Transverse colon (tissue), 4 donors: ENCODE data around the gene PDE6D. TPM values are rescaled to one million over a fixed set of nuclear protein-coding genes. Genes with fewer than 3 reads are reported as not detected.

Source experiments
- DNase-seq: peaks from one replicate; pipeline ENCODE4 v3.0.0-alpha.2; 2019
- H3K27ac ChIP-seq, 4 donors: fragments of 200-600 bp; sonication (generic); 2 replicates each; pipeline ENCODE4 v1.5.1; 2016 to 2018; ENCODE audit warnings: inconsistent platforms in 4 of 4
- H3K27me3 ChIP-seq: fragments of 200-600 bp; sonication (generic); 2 replicates; pipeline ENCODE4 v1.5.1; 2017; ENCODE audit warnings: inconsistent platforms
- H3K36me3 ChIP-seq, 4 donors: fragments of 200-600 bp; sonication (generic); 2 replicates each; pipeline ENCODE4 v1.5.1; 2017 to 2019; ENCODE audit warnings: inconsistent platforms in 4 of 4
- H3K4me1 ChIP-seq, 4 donors: fragments of 200-600 bp; sonication (generic); 2 replicates each; pipeline ENCODE4 v1.5.1; 2017 to 2020; ENCODE audit warnings: inconsistent platforms in 4 of 4
- H3K4me3 ChIP-seq, 4 donors: fragments of 200-600 bp; sonication (generic); 1 replicate in 1 of 4; 2 replicates in 3 of 4; pipeline versions ENCODE4 v1.5.1 to v1.6.1; 2017 to 2019; ENCODE audit warnings: inconsistent platforms in 4 of 4
- H3K9me3 ChIP-seq, 2 donors: fragments of 200-600 bp; sonication (generic); 2 replicates each; pipeline ENCODE4 v1.5.1; 2017 to 2019; ENCODE audit warnings: inconsistent platforms in 2 of 2
- EP300 ChIP-seq: sonication (generic); formaldehyde crosslinking; IDR thresholded peaks from one replicate; pipeline ENCODE4 v1.6.1; 2017; ENCODE audit warnings: antibody characterized with exemption, low read depth
- POLR2A ChIP-seq: fragments of 450-650 bp; IDR thresholded peaks from one replicate; pipeline ENCODE4 v1.6.1; 2016; ENCODE audit warnings: antibody characterized with exemption, mild to moderate bottlenecking, moderate library complexity
- POLR2AphosphoS5 ChIP-seq, 3 donors: sonication (generic); formaldehyde crosslinking; IDR thresholded peaks; one replicate each; pipeline ENCODE4 v1.6.1; 2016; ENCODE audit warnings: antibody characterized with exemption in 3 of 3
- WGBS, 2 donors: methylation state at CpG; one replicate each; pipeline ENCODE4 v1.1.5; 2018; ENCODE audit warnings: low coverage in 1 of 2; 5-methylcytosine and 5-hydroxymethylcytosine counted together
- in situ Hi-C, 4 donors: fragments of 200-750 bp; cut with MboI; loops; one replicate each; pipeline versions ENCODE4 v1.15.0 to v1.15.1; 2017; ENCODE audit warnings: low sequenced_read_pairs in 3 of 4, low pct_ligation_motif_present in 1 of 4, low pct_unique_long_range_greater_than_20kb in 1 of 4
- intact Hi-C: fragments of 100-400 bp; cut with DNase I; formaldehyde crosslinking; loops from one replicate; pipeline ENCODE4 v1.15.1; 2023; ENCODE audit warnings: low total_unique reads
- total RNA-seq, 4 donors: library from RNA; depleted of rRNA; stranded (reverse); fragments of >200 nt; gene quantifications; one replicate each; pipeline ENCODE4 v1.1.0, GENCODE V29; 2016
- TF ChIP-seq, protein P1 (sequence below), 5 experiments: fragments of 200-600 bp in 3 of 5; fragments of 450-650 bp in 2 of 5; sonication (generic) in 3 of 5; IDR thresholded peaks; 1 replicate in 2 of 5; 2 replicates in 3 of 5; pipeline ENCODE4 v1.5.1; 2016 to 2017; ENCODE audit warnings: antibody characterized with exemption in 5 of 5, inconsistent platforms in 3 of 5, mild to moderate bottlenecking in 2 of 5, moderate library complexity in 1 of 5

PDE6D gene
- total RNA-seq, 4 donors from 2014 or later = 4.8 to 34.1 (median 20.7) TPM

- Histone ChIP-seq H3K27ac (no peak overlapping the region), H3K27me3 (no peaks in the 10 kb centered on the region), H3K4me3 (no peak overlapping the region), H3K9me3 (no peaks in the 10 kb centered on the region), H3K4me1 (peaks cover 6 to 22% (median 10%) of the 10 kb centered on the region in 4 donors), H3K36me3 (peaks cover 0 to 2% (median 0%) of the 10 kb centered on the region in 4 donors)
- no peak for TF ChIP-seq POLR2AphosphoS5 (IDR thresholded peaks at IDR 0.05)
- TF ChIP-seq, protein P1, sequence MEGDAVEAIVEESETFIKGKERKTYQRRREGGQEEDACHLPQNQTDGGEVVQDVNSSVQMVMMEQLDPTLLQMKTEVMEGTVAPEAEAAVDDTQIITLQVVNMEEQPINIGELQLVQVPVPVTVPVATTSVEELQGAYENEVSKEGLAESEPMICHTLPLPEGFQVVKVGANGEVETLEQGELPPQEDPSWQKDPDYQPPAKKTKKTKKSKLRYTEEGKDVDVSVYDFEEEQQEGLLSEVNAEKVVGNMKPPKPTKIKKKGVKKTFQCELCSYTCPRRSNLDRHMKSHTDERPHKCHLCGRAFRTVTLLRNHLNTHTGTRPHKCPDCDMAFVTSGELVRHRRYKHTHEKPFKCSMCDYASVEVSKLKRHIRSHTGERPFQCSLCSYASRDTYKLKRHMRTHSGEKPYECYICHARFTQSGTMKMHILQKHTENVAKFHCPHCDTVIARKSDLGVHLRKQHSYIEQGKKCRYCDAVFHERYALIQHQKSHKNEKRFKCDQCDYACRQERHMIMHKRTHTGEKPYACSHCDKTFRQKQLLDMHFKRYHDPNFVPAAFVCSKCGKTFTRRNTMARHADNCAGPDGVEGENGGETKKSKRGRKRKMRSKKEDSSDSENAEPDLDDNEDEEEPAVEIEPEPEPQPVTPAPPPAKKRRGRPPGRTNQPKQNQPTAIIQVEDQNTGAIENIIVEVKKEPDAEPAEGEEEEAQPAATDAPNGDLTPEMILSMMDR (IDR thresholded peaks at IDR 0.05) = no peak
- no peak for TF ChIP-seq EP300
- TF ChIP-seq POLR2A = no peak
- in situ Hi-C loops = loop anchor here in 2 of 4 donors (5.0 to 25.0 kb wide), 3 partner anchors 40 to 205 kb away; no protein-coding TSS in a partner anchor
- 76 to 81% methylated on average over 4 to 13 of the region's 13 CpGs for WGBS, 2 donors
- intact Hi-C loops = loop anchor here (10.0 kb wide), 1 partner anchor 203 kb away; no protein-coding TSS in a partner anchor
- DNase-seq = no peak
Observed at GRCh38 chr2:231717281-231718171, 63.6 kb downstream of the PDE6D start.

DNA sequence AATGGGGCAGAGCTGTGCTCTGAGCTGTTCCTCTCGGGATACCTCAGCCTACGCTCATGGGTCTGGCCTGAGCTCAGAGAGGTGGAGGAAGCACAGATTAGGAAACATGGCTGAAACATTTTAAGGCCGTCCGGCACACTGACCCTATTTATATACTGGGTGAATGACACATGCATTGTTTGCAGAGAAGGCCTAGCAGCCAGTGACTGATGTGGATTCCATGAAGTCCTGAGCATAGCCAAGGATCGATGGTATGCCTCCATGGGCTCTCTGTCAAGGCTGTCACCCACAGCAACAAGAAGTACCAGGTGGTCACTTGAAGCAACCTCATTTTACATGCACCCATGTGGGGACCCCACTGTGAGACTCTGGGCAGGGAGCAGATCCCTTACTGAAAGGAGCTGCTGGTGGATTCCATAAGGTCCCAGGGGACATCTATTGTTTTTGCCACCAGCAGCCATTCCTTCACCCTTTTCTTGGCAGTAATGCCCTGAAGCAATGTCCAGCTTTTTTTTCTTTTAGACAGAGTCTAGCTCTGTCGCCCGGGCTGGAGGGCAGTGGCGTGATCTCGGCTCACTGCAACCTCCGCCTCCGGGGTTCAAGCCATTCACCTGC lies 64.3 kb downstream of the PDE6D start:
- Histone ChIP-seq H3K27me3 (no peaks in the 10 kb centered on the region), H3K4me1 (peaks cover 13 to 29% (median 17%) of the 10 kb centered on the region in 4 donors), H3K9me3 (no peaks in the 10 kb centered on the region), H3K4me3 (no peak overlapping the region), H3K36me3 (peaks cover 0 to 8% (median 0%) of the 10 kb centered on the region in 4 donors), H3K27ac (no peak overlapping the region)
- in situ Hi-C loops (loop anchor here in 2 of 4 donors (5.0 to 25.0 kb wide), 3 partner anchors 39 to 204 kb away; no protein-coding TSS in a partner anchor), intact Hi-C loops (loop anchor here (10.0 kb wide), 1 partner anchor 202 kb away; no protein-coding TSS in a partner anchor)
- TF ChIP-seq POLR2AphosphoS5 (IDR thresholded peaks at IDR 0.05) (no peak), POLR2A (no peak), EP300 (no peak)
- TF ChIP-seq, protein P1 (IDR thresholded peaks at IDR 0.05) = no peak
- DNase-seq = no peak
- 90 to 100% methylated on average over 2 to 8 of the region's 11 CpGs for WGBS, 2 donors

DNA sequence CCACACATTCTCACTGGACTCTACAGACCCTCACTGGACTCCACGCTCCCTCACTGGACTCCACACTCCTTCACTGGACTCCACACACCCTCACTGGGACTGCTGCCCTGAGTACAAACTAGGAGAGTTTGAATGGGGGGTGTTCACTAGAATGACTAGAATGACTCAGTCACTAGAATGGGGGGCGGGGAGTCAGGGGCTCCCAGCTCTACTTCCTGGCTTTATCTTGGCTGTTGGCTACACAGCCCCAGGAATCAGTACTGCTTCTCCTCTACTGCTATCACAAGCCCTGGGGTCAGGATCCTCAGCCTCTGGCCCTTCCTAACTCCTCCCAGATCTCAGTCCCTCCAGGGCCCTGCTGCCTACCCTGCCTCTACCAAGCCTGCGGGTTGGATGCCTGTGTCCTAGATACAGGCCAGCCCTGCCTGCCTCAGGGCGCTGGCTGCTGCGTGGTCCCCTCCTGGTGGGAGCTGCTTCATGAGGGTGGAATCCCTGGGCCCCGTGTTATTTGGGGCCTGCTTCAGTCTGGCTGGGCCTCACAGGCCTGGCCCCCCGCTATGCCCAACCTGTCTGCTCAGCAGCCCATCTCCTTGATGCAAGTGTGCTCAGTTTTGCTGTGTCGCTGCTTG lies 65.0 kb downstream of the PDE6D start:
- Histone ChIP-seq H3K4me1 (peaks cover 20 to 36% (median 22%) of the 10 kb centered on the region in 4 donors), H3K4me3 (no peak overlapping the region), H3K9me3 (no peaks in the 10 kb centered on the region), H3K27me3 (no peaks in the 10 kb centered on the region), H3K36me3 (peaks cover 0 to 8% (median 0%) of the 10 kb centered on the region in 4 donors), H3K27ac (no peak overlapping the region)
- 93% methylated on average over 8 of the region's 8 CpGs; no CpG with 5 or more reads in 1 of the 2 donors for WGBS, 2 donors
- in situ Hi-C loops (loop anchor here in 2 of 4 donors (5.0 to 25.0 kb wide), 3 partner anchors 39 to 204 kb away; no protein-coding TSS in a partner anchor), intact Hi-C loops (loop anchor here (1.0 to 10.0 kb wide), 2 partner anchors 39 to 201 kb away; no protein-coding TSS in a partner anchor)
- TF ChIP-seq, protein P1 (IDR thresholded peaks at IDR 0.05) = no peak
- TF ChIP-seq POLR2A (no peak), EP300 (no peak), POLR2AphosphoS5 (IDR thresholded peaks at IDR 0.05) (no peak)
- DNase-seq = no peak
